22Rv1 (cell line): Measurements from ENCODE around the gene INTS11.

Experiments used
- H3K27ac ChIP-seq: fragments of 450-650 bp; 2 replicates; pipeline ENCODE4 v1.5.1; 2017
- ZFX ChIP-seq: fragments of 450-650 bp; IDR thresholded peaks from 2 replicates; pipeline ENCODE4 v1.6.1; 2017; ENCODE audit warnings: antibody characterized with exemption, borderline replicate concordance
- TF ChIP-seq, protein P1 (sequence below): fragments of 450-650 bp; IDR thresholded peaks from 2 replicates; pipeline ENCODE4 v1.5.1; 2017; ENCODE audit warnings: mild to moderate bottlenecking

The INTS11 gene

DNA sequence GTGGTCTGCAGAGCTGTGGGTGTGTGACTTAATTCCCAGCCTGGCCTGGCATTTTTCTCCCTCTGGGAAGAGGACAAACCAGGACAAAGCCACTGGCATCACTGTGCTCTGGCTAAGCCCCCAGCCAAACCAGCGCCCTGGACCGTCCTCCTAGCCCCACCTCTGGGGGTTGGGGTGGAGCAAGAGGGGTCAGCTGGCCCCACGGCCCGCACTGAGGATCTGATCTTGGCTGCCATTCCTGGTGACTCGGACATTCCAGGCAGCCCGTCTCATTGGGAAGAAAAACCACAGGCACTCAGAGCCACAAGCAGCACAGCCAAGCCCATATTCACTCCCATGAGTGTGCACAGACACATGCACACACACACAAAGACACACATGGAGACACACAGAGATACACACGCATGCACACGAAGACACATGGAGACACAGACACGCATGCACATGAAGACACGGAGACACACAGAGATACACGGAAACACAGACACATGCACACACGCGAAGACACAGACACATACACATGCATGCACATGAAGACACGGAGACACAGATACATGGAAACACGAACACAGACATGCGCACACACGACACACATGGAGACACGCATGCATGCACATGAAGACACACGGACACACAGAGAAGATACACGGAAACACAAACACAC, 36.2 kb upstream of the INTS11 start:
- no peak overlapping the region for H3K27ac ChIP-seq
- no peak for TF ChIP-seq ZFX
- TF ChIP-seq, protein P1, sequence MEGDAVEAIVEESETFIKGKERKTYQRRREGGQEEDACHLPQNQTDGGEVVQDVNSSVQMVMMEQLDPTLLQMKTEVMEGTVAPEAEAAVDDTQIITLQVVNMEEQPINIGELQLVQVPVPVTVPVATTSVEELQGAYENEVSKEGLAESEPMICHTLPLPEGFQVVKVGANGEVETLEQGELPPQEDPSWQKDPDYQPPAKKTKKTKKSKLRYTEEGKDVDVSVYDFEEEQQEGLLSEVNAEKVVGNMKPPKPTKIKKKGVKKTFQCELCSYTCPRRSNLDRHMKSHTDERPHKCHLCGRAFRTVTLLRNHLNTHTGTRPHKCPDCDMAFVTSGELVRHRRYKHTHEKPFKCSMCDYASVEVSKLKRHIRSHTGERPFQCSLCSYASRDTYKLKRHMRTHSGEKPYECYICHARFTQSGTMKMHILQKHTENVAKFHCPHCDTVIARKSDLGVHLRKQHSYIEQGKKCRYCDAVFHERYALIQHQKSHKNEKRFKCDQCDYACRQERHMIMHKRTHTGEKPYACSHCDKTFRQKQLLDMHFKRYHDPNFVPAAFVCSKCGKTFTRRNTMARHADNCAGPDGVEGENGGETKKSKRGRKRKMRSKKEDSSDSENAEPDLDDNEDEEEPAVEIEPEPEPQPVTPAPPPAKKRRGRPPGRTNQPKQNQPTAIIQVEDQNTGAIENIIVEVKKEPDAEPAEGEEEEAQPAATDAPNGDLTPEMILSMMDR, result no peak

DNA sequence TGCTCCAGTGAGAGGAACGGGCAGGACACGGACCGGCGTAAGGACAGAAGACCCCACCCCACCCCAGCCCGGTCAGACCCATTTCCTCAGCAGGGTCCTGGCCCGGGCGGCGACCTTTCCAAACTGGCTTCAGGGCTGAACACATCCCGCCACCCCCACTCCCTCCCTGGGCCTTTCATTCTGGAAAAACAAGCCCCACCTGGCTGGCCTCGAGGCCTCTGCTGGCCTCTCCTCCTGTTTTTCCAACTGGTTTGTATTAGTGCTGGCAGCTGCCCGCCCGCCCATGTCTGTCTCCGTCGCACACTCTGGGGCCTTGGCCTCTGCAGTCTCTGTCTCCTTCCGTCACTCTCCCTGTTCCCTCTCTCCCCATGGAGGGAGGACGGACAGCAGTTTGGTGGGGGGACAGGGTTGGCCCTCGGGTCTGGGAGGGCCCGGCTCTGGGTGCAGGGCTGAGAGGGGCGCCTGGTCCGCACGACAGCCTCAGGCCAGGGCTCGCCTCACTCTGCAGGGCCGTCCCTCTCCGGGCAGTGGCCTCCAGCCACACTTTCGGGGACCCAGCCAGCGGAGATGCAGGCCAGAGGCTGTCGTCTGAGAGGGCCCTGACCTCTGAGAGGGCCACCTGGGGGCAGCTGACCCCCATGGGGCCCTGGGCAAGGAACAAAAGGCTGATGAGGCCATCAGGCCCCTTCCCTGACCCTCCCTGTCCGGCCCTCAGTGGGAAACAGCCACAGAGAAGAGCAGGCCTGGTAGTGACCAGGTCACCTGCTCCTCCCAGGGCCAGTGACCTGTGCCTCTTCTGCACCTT, 35.4 kb upstream of the INTS11 start:
- H3K27ac ChIP-seq, result no peak overlapping the region
- TF ChIP-seq, protein P1, result no peak
- no peak for TF ChIP-seq ZFX

DNA sequence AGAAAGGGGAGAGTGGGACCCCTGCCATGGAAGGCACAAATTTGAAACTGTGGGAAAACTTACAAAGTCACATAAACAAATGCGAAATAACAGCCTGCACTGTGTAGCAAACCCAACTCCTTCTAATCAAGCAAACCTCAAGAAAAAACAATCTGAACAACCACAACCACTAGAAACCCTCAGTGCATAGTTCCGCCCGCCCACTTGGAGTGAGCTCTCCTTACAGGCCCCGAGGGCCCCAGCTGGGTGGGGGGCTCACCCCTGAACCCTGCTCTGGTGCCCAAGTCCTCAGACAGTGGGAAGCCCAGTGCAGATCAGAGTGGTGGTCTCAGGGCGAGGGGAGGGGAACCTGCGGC, 34.8 kb upstream of the INTS11 start:
- H3K27ac ChIP-seq, result no peak overlapping the region
- TF ChIP-seq, protein P1, result no peak
- TF ChIP-seq ZFX, result no peak

DNA sequence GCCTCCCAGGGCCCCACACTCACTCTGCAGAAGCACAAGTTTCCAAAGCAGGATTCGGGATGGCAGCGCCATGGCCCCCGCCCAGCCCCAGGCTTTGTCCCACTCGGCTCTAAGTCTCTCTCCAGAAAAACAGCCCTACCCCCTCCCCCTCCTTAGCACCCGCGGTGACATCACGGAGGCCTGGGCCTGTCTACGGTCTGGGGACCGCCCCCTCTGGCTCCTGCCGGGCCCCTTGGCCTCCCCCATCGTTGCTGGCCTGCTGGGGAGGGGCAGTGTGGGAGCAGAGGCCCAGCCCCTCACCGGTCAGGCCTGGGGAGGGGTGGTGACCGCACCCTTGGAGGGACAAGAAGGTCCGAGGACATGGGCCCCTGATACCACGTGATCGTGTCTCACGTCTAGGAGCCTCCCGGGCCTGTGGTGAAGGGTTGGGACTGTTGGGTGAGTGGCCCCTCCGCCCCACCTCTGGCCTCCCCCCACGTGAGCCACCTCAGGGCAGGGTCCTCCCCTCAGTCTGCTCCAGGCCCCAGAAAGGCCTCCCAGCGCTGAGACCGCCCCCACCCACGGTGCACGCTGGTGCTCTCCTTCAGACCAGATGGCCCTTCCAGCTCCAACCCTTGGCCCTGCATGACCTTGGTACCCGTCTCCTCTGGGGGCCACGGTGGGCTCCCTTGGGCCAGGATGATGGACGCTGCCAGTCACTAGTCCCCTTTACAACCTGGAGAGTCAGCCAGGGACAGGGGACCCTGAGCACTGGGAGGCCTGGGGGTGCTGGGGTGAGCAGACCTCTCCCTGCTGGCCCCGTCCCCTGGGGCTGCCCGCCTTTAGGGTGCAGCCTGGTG, 34.2 kb upstream of the INTS11 start, which contains the start of gene MXRA8:
Gene MXRA8, minus strand, starts transcription at position 123 of the 839 bp plus-strand sequence. Its CDS starts 51 bp downstream, at position 72.
- H3K27ac ChIP-seq, result peak within 1 kb of the TSS; percentile 27; the same call in 1 of the 2 replicates
- TF ChIP-seq, protein P1, result no peak

DNA sequence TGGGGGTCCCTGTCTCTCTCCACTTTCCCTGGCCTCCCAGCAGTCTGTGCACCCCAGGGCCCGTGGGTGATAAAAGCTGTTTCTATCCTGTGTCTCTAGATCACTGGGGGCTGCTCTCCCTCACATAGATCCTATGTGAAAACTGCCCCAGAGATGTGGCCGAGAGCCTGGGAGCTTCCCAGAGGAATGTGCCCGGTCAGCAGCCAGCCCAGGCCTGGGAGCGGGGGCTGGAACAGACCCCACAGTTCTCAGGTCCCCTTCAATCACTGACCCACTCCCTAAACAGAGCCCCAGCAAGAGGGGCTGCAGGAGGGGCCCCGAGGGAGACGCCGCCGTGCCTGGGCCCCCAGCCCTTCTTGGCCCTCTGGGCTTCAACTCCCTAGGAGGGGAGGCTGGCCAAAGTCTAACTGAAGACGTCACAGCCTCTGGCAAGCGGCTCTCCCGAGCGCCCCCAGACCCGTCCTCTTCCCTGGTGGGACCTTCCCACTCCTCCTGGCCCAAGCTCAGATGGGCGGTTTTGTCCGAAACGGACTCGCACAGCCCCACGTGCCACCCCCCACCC, 33.5 kb upstream of the INTS11 start:
- peak overlapping the region; percentile 27; the same call in 1 of the 2 replicates for H3K27ac ChIP-seq
- no peak for TF ChIP-seq ZFX
- TF ChIP-seq, protein P1, result no peak

DNA sequence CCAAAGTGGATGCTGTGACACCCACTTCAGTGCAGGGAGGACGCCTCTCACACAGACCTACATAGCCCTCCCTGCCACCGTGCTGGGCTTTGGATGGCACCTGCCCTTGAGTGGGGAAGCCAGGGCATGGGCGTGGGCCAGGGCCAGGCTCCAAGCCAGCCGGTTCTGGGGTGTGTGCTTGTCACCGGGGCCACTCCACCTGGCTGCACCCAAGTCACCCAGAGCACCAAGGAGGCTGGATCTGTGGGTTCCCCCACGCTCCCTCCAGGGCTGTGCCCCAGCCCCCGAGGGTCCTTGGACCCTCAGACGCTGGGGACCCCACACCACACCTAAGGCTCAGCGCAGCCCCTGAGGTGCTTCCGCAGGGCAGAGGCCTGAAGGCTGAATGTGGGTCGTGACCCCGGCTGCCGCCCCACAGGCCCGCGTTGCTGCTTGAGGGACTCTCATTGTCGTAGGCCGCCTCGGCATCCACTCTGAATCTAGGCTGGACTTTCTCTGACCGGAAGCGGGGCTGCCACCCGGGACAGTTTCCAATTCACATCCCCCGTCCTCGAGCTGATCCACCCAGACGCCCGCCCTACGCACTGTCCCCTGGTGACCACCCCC, 32.4 kb upstream of the INTS11 start:
- TF ChIP-seq ZFX, result no peak
- TF ChIP-seq, protein P1, result no peak
- no peak overlapping the region for H3K27ac ChIP-seq
